AG04449 (cell line): Measurements from ENCODE around the gene NUP214.

ENCODE experiments used
- CTCF ChIA-PET: fragments of 350-600 bp; formaldehyde crosslinking; extraction: SDS; loops from one replicate; lab custom pipeline; 2021; ENCODE audit warnings: antibody characterized with exemption; lab: Yijun Ruan, JAX
- POLR2A ChIA-PET: fragments of 400-600, 350-600 bp; formaldehyde crosslinking; extraction: SDS; loops from one replicate; lab custom pipeline; 2020; ENCODE audit warnings: antibody characterized with exemption, inconsistent platforms; lab: Yijun Ruan, JAX
- DNase-seq: peaks from one replicate; pipeline ENCODE4 v3.0.0-alpha.2; 2010; ENCODE audit warnings: low read depth, low spot score
- H3K4me3 ChIP-seq: 2 replicates; pipeline ENCODE4 v1.5.1; 2011; ENCODE audit warnings: low read depth, mild to moderate bottlenecking, control low read depth, low read length
- TF ChIP-seq, protein P1 (sequence below): IDR thresholded peaks from one replicate; pipeline ENCODE4 v1.5.1; 2011; ENCODE audit warnings: mild to moderate bottlenecking, moderate library complexity, low read length, control low read depth, inconsistent platforms; ENCODE audit not compliant: insufficient read depth; ENCODE audit errors: missing control alignments

The NUP214 gene

GRCh38 chr9:131257266-131258025 is 132.1 kb downstream of the NUP214 start:
- TF ChIP-seq, protein P1, sequence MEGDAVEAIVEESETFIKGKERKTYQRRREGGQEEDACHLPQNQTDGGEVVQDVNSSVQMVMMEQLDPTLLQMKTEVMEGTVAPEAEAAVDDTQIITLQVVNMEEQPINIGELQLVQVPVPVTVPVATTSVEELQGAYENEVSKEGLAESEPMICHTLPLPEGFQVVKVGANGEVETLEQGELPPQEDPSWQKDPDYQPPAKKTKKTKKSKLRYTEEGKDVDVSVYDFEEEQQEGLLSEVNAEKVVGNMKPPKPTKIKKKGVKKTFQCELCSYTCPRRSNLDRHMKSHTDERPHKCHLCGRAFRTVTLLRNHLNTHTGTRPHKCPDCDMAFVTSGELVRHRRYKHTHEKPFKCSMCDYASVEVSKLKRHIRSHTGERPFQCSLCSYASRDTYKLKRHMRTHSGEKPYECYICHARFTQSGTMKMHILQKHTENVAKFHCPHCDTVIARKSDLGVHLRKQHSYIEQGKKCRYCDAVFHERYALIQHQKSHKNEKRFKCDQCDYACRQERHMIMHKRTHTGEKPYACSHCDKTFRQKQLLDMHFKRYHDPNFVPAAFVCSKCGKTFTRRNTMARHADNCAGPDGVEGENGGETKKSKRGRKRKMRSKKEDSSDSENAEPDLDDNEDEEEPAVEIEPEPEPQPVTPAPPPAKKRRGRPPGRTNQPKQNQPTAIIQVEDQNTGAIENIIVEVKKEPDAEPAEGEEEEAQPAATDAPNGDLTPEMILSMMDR: no peak
- POLR2A ChIA-PET: no interaction called here
- H3K4me3 ChIP-seq: no peak overlapping the region
- DNase-seq: no peak
- CTCF ChIA-PET: interaction anchor here (0.5 to 1.4 kb wide), 3 partner anchors 80 to 238 kb away, joined by 3 to 5 read pairs (median 3); no protein-coding TSS in a partner anchor

- TF ChIP-seq, protein P1: no peak
- ChIA-PET CTCF (interaction anchor here (0.5 to 1.4 kb wide), 3 partner anchors 81 to 239 kb away, joined by 3 to 5 read pairs (median 3); no protein-coding TSS in a partner anchor), POLR2A (no interaction called here)
- DNase-seq: no peak
- H3K4me3 ChIP-seq: no peak overlapping the region
Measured at GRCh38 chr9:131258186-131258585, 132.8 kb downstream of the NUP214 start.

DNA sequence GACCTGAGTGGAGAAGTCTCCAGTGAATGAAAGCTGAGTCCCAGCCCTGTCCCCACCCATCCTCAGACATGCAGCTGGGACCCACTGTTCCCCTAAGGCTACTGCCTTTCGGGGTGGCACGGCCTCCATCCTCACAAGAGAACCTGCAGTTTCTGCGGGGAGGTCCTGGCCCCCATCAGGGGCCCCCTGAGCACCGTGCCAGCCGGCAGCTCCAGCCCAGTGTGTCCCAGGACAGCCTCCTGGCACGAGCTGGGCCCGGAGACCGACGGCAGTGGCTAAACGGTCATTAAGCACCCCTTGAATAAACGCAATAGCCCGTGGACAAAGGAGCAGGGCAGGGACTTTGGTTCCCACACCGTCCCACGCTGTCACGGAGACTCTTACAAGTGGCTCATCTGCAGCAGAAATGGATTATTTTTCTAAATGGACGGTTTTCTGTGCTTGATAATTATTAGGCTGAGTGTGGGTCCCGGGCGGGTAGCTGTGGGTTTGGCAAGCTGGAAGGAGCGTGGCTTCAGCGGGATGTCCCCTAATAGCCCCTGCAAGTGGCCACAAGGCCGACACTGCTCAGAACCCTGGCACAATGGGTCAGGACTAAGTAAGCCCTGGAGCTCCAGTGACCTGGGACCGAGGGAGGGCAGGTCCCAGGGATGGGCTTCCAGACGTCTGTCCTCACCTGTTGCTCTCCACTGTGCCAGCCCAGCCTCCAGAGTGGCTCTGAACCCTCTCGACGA is 133.5 kb downstream of the NUP214 start:
- ChIA-PET POLR2A (no interaction called here), CTCF (interaction anchor here (1.4 kb wide), 1 partner anchor 82 kb away, joined by 5 read pairs; no protein-coding TSS in a partner anchor)
- TF ChIP-seq, protein P1: no peak
- no peak overlapping the region for H3K4me3 ChIP-seq
- no peak for DNase-seq

GRCh38 chr9:131259432-131259898 is 134.1 kb downstream of the NUP214 start:
- TF ChIP-seq, protein P1: no peak
- ChIA-PET POLR2A (no interaction called here), CTCF (no interaction called here)
- no peak overlapping the region for H3K4me3 ChIP-seq
- no peak for DNase-seq

DNA sequence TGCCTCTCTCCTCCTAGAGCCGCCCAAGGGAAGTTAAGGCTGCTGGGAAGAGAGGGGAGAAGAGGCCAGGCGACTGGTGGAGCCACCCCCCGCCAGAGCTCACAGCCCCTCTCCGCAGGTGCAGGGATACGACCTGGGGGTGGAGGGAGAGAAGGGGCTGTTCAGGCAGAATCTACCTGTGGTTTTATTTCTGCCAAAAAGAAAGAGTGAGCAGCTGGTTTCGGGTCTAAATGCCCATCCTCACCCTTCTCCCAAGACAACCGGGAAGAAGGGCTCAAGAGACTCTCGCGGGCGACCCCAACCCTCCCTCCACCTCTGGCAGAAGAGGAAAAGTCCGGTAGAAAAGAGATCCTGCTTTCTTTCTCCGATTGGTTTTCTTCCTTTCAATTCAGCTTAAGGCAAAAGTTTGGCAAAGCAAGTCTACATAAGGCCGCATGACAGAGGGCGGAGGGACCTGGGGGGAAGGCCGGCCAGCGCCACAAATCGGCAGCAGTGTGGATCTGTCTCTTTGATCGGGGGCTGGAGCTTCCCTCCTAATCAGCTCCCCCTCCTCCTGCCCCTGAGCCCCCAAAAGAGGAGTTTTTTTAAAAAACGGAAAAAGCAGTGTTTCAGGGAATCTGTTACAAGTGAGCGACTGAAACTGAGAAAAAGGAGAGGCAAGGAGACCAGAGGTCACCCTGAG is 134.7 kb downstream of the NUP214 start:
- H3K4me3 ChIP-seq: no peak overlapping the region
- ChIA-PET POLR2A (no interaction called here), CTCF (no interaction called here)
- TF ChIP-seq, protein P1: no peak
- DNase-seq: no peak
